HG03064 (cell line): ENCODE data around the gene AMD1.
"Not testable (repeated sequence)": the region's sequence is repeated elsewhere in the genome, so short reads cannot be mapped to it uniquely, and the experiment has no call there.

Experiments
- ATAC-seq: cut with Tn5 transposase; IDR thresholded peaks from one replicate; pipeline ENCODE4 v1.9.1; 2021; ENCODE audit warnings: low read depth; ENCODE audit not compliant: unreplicated experiment

AMD1 gene

DNA sequence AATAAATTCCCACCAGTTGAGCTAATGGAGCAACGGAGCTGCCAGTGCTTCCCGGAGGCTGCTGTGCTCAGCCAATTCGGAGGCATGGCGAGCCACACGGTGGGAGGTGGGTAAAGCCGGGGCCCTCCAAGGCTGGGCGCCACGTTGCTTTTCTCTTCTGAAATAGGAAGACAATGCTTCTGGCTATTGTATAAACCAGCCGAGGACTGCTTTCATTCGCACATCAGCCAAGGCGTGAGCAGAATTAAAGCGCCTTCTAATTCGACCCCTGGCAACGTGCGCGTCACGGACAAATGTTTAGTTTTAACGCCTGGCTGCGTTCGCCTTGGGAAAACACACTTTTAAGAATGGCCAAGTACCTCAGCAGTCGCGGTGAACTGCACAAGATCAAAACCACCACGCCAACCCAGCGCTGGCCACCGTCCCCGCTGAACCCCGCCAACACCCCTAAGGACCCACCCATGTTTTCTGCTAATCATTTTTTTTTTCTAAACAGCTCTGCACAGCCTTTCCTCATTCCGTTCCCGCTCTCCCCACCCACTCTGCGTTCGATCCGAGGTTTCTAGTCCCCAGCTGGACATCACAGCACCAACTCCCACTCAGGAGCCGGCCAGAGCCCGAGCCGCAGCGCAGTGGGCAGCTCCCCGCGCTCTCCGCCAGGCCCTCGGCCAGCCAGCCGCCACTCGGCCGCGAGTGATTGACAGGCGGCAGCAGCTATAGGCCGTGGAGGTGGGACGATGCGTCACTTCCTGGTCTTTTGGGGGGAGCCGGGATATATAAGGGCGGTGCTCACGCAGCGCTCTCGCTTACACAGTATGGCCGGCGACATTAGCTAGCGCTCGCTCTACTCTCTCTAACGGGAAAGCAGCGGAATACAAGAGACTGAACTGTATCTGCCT is at the start of gene AMD1:
TSS of gene AMD1 (plus strand) at position 805 of the 899 bp plus-strand sequence. CDS start 321 bp downstream, outside the sequence.
- ATAC-seq = peak; percentile 55

DNA sequence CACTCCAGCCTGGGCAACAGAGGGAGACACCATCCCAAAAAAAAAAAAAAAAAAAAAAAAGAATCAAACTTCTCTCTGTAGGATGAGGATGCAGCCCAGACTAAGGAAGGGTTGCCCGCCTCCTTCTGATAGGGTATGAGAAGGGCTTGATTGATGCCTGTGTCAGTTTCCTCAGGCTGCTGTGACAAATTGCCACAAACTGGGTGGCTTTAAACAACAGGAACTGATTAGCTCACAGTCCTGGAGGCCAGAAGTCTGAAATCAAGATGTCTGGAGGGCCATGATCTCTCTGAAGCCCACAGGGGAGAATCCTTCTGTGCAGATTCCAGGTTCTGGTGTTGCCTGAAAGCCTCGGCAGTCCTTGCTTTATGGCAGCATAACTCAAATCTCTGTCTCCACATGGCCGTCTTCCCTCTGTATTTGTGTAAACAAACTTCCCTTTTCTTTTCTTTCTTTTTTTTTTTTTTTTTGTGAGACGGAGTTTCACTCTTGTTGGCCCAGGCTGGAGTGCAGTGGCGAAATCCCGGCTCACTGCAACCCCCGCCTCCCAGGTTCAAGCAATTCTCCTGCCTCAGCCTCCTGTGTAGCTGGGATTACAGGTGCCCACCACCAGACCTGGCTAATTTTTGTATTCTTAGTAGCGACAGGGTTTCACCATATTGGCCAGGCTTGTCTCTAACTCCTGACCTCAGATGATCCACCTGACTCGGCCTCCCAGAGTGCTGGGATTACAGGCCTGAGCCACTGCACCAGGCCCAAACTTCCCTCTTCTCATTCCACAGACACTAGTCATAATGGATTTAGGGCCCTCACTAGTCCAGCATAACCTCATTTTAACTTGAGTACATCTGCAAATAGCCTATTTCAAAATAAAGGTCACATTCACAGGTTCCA is 48.1 kb upstream of the AMD1 start:
- no peak for ATAC-seq

GRCh38 chr6:110828396-110828795 is 46.2 kb upstream of the AMD1 start:
- no peak for ATAC-seq

- no peak for ATAC-seq
These were observed 43.2 kb upstream of the AMD1 start for GRCh38 chr6:110831405-110831804.

DNA sequence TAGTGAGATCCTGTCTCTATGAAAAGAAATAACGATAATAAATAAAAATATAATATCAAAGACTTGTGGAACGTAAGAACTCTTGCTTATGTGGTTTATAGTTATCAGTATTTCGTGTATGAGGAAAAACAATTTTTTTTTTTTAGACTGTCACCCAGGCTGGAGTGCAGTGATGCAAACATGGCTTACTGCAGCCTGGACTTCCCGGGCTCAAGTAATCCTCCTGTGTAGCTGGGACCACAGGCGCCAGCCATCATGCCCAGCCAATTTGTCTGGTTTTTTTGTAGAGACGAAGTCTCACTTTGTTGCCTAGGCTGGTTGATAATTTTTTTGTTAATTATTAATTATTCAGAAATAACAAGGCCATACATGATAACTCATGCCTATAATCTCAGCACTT is 40.8 kb upstream of the AMD1 start:
- ATAC-seq = no peak

DNA sequence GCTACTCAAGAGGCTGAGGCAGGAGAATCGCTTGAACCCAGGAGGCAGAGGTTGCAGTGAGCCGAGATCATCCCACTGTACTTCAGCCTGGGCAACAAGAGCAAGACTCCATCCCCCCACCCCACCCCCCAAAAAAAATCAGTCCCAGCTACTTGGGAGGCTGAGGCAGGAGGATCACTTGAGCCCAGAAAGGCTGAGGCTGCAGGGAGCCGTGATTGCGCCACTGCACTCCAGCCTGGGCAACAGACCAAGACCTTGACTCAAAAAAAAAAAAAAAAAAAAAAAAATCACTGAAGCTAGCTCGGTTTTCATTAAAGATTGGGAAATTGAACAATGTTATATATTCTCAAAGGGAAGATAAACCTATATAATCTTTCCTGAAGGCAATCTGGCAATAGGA is 38.8 kb upstream of the AMD1 start:
- not testable (repeated sequence) for ATAC-seq

GRCh38 chr6:110841266-110841665 is 33.3 kb upstream of the AMD1 start:
- no peak for ATAC-seq

DNA sequence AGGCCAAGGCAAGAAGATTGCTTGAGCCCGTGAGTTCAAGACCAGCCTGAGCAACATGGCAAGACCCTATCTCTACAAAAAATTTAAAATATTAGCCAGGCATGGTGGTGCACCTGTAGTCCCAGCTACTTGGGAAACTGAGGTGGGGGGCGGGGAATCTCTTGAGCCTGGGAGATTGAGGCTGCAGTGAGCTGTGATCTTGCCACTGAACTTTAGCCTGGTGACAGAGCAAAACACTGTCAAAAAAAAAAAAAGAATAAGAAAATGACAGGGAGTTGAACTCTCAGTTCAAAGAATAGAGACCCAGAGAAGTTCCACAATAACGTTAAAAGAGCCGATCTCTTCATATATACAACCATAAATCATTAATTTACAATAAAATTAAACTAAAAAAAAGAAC is 24.8 kb upstream of the AMD1 start:
- no peak for ATAC-seq

GRCh38 chr6:110852773-110853172 is 21.8 kb upstream of the AMD1 start:
- no peak for ATAC-seq

DNA sequence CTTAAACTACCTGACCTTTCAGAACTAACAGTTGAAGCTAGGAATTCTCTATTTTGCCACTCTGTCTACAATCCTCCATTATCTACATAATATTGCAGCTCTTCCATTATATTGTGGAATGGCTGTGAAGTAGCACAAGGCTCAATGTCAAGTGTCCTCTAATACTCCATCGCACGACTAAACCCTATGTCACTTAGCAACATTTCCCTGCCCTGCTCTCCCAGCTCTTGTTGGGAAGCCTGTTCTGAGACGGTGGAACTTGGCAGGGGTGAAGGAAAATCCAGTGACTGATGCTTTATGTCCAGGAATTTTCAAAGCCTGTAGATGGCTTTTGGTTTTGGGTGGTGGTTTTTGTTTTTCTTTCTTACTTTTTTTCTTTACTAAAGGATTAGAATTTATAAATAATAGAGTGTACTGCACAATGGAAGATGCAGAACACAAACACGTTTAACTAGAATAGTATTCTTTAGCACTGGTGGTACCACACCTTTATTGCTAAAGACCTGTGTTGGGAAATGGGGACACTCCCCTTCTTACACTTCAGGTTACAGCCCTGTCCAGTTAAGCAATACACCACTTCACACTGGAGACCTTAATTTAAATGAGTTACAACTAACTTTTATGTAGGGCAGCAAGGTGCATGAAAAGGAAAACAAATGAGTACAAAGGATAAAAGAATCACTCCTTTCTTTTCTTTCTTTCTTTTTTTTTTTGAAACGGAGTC is 20.7 kb upstream of the AMD1 start:
- ATAC-seq = no peak

- ATAC-seq = no peak
These were observed 18.3 kb upstream of the AMD1 start for GRCh38 chr6:110856296-110856695.

DNA sequence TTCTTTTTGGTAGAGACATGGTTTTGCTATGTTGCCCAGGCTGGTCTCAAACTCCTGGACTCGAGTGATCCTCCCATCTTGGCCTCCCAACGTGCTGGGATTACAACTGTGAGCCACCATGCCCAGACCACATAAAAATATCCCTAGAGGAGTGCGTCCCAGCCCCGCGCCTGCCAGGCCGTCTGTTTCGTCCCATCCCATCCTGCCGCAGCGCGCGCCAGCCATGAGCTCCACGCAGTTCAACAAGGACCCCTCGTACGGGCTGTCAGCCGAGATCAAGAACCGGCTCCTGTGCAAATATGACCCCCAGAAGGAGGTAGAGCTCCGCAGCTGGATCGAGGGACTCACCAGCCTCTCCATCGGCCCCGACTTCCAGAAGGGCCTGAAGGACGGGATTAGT is 16.6 kb upstream of the AMD1 start:
- ATAC-seq = no peak

- ATAC-seq = no peak
These were observed 15.9 kb upstream of the AMD1 start for GRCh38 chr6:110858562-110859214.

DNA sequence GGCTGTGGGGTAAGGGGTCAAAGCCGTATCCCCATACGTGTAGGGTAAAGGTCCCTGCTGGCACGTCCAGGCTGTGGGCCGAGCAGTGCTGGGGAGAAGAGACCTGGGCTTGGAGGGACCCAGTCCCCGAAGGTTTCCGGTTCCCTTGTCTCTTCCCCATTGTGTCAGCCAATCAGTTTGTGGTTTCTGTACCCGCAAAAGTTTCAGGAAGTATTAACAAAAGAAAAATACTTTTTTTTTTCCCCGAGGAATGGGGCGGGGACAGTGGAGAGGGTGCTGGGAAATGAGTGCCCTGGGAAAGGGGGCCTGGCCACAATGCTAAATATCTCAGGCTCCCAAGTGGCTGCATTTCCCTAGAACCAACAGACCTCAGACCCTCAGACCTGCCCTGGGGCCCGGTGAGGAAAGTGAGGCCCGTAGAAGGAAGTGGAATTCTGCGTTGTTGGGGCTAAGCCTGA is 15.2 kb upstream of the AMD1 start:
- no peak for ATAC-seq

DNA sequence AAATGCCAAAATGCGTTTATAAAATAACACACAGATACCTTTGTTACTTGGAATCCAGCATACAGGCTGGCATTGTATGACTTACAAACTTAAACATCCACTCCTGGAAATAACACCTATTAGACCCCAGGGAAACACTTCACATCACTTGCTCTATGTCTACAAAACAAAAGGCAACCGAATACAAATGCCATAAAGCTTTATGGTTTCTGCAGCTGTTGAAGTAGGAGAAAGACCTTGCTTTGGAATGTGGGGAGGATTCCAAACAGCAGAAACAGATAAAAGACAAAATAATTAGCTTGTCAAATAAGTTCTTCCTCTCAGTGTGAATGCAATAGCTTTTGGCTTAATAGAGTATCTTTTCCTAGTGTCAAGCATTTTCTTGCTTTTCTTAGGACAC is 9.8 kb upstream of the AMD1 start:
- no peak for ATAC-seq

DNA sequence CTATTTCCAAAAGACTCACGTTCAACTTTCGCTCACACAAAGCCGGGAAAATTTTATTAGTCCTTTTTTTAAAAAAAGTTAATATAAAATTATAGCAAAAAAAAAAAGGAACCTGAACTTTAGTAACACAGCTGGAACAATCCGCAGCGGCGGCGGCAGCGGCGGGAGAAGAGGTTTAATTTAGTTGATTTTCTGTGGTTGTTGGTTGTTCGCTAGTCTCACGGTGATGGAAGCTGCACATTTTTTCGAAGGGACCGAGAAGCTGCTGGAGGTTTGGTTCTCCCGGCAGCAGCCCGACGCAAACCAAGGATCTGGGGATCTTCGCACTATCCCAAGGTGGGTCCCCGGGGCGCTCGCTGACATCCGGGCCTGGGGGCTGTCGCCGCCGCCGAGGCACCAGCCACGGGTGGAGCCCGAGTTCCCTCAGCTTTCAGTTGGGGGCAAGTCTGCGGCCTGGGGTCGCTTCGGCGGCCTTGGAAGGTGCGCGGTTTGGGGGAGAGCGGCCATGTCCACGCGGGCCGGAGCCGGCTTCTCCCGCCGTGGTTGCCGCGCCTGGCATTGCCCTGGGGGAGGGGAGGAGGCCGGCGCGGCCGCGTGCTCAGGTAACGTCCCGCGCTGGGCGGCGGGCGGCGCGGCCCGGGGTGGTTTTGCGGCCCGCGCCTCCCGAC is 429 bp downstream of the AMD1 start:
- peak; percentile 4 for ATAC-seq

DNA sequence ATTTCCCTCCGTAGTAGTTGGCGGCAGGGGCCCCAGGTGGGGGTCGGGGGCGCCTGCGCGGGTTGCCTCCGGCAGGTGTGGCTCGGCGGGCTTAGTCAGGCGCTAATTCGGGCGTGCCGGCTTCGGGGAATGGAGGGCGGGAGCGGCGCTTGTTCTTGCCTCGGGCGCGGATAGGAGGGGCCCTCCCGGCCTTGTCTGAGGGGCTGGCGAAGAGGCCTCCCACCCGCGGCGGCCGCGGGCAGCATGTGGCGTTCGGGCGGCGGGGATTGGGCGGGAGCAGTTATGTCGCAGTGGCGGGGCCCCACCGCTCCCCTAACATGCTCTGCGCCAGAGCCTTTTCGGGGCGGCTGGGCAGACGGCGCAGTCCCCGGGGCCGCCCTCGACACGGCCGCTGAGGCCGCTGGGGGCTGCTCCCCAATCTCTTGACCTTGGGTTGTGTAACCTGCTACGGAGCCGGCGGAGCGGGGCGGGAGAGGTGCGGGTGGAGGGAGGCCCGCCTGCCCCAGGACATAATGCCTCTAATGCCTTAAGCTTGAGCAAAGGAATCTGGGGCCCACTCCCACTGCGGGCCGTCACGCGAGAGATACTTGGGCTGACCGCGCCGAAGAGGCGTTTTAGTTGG is 1.1 kb downstream of the AMD1 start:
- peak; percentile 14 for ATAC-seq

- ATAC-seq = peak; percentile 44
These were observed 1.7 kb downstream of the AMD1 start for GRCh38 chr6:110876170-110876773.
